ENCODE results near the gene LAMP5. TPM values are rescaled to one million over a fixed set of nuclear protein-coding genes. Genes with fewer than 3 reads are reported as not detected.

The LAMP5 gene
- total RNA-seq, 1 experiment from 2014 or later = not detected

DNA sequence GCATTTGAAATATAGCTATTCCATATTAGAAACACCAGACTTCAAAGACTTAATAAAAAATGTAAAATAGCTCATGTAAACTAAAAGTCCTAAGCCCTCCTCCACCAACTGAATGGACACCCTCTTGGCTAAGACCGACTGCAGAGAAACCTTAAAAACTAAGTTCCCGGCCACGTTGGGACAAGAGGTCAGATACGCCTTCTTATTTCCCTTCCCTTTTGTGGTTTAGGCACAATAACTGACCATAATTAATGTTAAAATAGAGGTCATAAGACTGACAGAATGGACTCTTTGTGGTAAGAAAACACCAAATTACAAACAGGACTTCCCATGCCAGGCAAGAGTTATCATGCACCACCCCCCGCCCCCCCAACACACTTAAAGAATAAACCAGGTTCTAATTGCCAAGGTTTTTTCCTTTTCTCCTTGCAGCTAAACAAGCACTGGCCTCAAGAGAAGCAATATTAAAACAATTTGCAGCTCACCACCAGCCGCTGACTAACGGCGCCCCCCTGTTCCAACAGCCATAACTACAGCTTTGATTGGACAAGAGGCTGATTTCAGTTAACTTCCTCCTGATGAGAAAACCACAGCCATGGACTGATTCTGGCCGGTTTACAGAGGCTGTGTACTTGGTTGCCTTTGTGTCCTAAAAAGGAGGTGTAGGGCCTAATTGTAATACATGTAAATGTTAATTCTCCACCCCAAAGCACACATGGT is 10.7 kb upstream of the LAMP5 start:
- no peak overlapping the region for H3K27ac Mint-ChIP-seq (ENCODE audit: unreplicated experiment)
- BruUV-seq (replicated peaks) = no TSS peak
- no peaks in the 10 kb centered on the region for H3K36me3 Mint-ChIP-seq (ENCODE audit: insufficient read depth, unreplicated experiment)
- H3K9me3 Mint-ChIP-seq (ENCODE audit: low read depth, unreplicated experiment) = no peaks in the 10 kb centered on the region
- no peaks in the 10 kb centered on the region for H3K4me1 Mint-ChIP-seq (ENCODE audit: low read depth, unreplicated experiment)
- no peak for DNase-seq
- intact Hi-C loops (cut with micrococcal nuclease; ENCODE audit: unreplicated experiment) = no loop called here
- TF ChIP-seq, protein P1, sequence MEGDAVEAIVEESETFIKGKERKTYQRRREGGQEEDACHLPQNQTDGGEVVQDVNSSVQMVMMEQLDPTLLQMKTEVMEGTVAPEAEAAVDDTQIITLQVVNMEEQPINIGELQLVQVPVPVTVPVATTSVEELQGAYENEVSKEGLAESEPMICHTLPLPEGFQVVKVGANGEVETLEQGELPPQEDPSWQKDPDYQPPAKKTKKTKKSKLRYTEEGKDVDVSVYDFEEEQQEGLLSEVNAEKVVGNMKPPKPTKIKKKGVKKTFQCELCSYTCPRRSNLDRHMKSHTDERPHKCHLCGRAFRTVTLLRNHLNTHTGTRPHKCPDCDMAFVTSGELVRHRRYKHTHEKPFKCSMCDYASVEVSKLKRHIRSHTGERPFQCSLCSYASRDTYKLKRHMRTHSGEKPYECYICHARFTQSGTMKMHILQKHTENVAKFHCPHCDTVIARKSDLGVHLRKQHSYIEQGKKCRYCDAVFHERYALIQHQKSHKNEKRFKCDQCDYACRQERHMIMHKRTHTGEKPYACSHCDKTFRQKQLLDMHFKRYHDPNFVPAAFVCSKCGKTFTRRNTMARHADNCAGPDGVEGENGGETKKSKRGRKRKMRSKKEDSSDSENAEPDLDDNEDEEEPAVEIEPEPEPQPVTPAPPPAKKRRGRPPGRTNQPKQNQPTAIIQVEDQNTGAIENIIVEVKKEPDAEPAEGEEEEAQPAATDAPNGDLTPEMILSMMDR (IDR thresholded peaks at IDR 0.05; ENCODE audit: unreplicated experiment) = no peak
- H3K4me3 Mint-ChIP-seq (ENCODE audit: low read depth, unreplicated experiment) = no peak overlapping the region
- CTCF ChIA-PET = no interaction called here
- H3K27me3 Mint-ChIP-seq (ENCODE audit: unreplicated experiment) = no peaks in the 10 kb centered on the region

DNA sequence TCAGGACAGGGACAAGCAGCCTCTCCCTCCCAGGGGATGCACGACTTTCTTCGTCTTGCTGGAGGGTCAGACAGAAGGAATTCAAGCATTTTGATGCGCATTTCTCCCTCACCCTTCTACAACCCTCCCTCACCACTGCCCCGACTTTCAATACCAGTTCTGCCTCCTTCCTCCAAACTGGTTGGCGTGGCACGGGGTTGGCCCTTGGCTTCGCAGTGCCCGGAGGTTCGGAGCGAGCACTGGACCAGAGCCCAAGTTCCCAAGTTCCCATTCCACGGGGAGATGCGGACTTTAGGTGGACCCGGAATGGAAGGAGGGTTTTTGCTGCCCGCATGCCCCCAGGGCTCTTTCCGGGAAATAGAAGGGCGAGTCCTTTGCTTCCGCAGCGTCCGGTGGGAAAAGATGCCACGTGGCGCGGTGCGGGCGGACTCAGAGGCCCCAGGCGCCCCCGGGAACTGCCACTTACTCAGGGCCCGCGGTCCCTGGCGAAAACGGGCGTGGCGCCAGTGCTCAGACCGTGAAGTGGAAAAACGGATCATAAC is 8.0 kb upstream of the LAMP5 start:
- no peak for DNase-seq
- Mint-ChIP-seq H3K4me1 (ENCODE audit: low read depth, unreplicated experiment) (no peaks in the 10 kb centered on the region), H3K27ac (ENCODE audit: unreplicated experiment) (no peak overlapping the region), H3K36me3 (ENCODE audit: insufficient read depth, unreplicated experiment) (no peaks in the 10 kb centered on the region), H3K27me3 (ENCODE audit: unreplicated experiment) (no peaks in the 10 kb centered on the region), H3K9me3 (ENCODE audit: low read depth, unreplicated experiment) (no peaks in the 10 kb centered on the region), H3K4me3 (ENCODE audit: low read depth, unreplicated experiment) (no peak overlapping the region)
- TF ChIP-seq, protein P1 (IDR thresholded peaks at IDR 0.05; ENCODE audit: unreplicated experiment) = no peak
- intact Hi-C loops (cut with micrococcal nuclease; ENCODE audit: unreplicated experiment) = no loop called here
- CTCF ChIA-PET = no interaction called here
- no TSS peak for BruUV-seq (replicated peaks)

DNA sequence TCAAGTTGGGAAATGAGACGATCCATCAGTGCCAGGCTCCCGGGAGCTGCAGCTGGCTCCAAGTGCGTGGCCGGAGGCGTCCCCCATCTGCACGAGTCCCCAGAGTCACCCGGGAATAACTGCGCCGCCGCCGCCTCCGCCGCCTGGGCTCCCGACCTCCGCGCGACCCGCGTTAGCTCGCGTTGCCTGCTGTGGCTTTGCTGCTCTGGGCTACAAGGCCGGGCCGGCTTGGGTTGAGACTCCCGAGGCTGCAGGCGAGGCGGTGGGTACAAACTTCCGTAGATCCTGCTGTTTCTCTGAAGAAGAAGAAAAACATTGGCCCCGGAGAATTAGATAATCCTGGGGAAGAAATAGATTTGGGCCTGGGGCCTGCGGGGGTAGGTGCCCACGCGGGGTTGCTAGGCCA is 7.4 kb upstream of the LAMP5 start:
- Mint-ChIP-seq H3K36me3 (ENCODE audit: insufficient read depth, unreplicated experiment) (no peaks in the 10 kb centered on the region), H3K27me3 (ENCODE audit: unreplicated experiment) (no peaks in the 10 kb centered on the region), H3K4me3 (ENCODE audit: low read depth, unreplicated experiment) (no peak overlapping the region), H3K9me3 (ENCODE audit: low read depth, unreplicated experiment) (no peaks in the 10 kb centered on the region), H3K4me1 (ENCODE audit: low read depth, unreplicated experiment) (no peaks in the 10 kb centered on the region), H3K27ac (ENCODE audit: unreplicated experiment) (no peak overlapping the region)
- no peak for DNase-seq
- TF ChIP-seq, protein P1 (IDR thresholded peaks at IDR 0.05; ENCODE audit: unreplicated experiment) = no peak
- CTCF ChIA-PET = no interaction called here
- BruUV-seq (replicated peaks) = no TSS peak
- intact Hi-C loops (cut with micrococcal nuclease; ENCODE audit: unreplicated experiment) = no loop called here

DNA sequence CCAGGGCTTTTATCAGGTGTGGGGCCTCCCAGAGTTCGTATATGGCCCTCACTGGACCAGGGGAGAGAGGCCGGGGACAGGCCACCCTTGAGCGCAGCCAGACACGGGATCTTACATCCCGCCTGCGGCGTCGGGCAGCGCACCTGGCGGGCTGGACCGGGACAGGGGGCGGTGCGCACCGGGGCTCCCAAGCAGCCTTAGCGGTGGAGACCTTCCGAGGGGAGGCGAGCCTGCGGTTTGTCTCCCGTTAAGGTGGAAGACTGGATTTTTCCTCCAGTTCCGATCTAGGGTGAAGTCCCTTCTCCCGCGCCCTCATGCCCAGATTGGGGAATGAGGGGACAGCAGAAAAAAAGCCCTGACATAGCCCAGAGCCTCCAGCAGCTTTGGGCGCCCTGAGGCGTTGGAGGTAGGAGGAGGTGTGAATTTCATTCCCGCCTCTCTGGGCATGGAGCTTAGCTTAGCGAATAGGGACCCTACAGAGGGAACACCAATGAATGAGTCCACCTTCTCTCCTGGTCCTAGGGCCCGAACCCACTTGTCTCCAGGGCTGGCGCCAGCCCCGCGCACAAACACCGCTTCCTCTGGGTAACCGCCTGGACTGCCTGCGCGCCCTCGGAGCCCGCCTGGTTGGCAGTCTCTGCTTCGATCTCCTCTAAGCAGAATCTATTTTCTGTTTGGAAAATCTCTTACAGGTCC is 6.7 kb upstream of the LAMP5 start:
- no peaks in the 10 kb centered on the region for H3K4me1 Mint-ChIP-seq (ENCODE audit: low read depth, unreplicated experiment)
- CTCF ChIA-PET = no interaction called here
- TF ChIP-seq, protein P1 (IDR thresholded peaks at IDR 0.05; ENCODE audit: unreplicated experiment) = no peak
- BruUV-seq (replicated peaks) = no TSS peak
- no peaks in the 10 kb centered on the region for H3K27me3 Mint-ChIP-seq (ENCODE audit: unreplicated experiment)
- H3K36me3 Mint-ChIP-seq (ENCODE audit: insufficient read depth, unreplicated experiment) = no peaks in the 10 kb centered on the region
- no peaks in the 10 kb centered on the region for H3K9me3 Mint-ChIP-seq (ENCODE audit: low read depth, unreplicated experiment)
- H3K27ac Mint-ChIP-seq (ENCODE audit: unreplicated experiment) = no peak overlapping the region
- no peak for DNase-seq
- intact Hi-C loops (cut with micrococcal nuclease; ENCODE audit: unreplicated experiment) = no loop called here
- H3K4me3 Mint-ChIP-seq (ENCODE audit: low read depth, unreplicated experiment) = no peak overlapping the region

Data from Calu3 (cell line).